Kidney glomerular epithelial cell (primary cell): Measurements from ENCODE around the gene FNBP1L.

Experiments used
- DNase-seq: peaks from one replicate; lab custom pipeline; 2025; lab: John Stamatoyannopoulos, UW

The FNBP1L gene

DNA sequence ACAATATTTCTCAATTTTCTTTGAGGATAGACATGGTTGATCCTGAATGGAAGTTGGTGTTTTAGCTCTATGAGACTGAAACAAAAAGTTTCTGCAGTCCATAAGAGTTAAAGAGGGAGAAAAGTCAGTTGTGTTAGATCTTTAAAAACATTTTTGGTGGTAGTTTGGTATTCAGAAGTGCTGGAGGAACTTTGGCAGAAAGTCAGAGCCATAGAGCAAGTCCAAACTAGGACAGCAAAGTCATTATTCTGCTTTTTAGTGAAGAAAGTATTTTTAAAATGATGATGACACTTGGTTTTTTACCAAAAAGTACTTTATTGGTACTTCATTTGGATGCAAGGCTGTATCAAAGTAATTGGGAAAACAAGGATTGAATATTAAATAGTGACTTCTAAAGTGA lies 41.8 kb downstream of the FNBP1L start:
- no peak for DNase-seq

DNA sequence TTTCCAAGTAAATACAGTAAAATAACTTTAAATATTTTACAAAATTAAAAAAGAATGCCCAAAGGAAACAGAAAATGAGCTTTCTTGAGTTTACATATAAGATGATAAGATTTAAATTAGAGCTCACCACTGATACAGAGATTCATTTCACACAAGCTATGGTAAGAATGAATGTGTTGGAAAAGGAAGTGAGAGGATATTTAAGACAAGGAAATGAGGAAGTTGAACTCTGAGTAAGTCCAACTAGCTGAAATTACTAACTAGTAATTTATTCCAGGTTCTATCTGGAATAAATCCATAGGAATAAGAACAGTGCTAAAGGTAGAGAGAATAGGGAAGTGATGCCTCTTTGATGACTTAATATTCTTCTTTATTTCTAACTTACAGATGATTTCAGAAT lies 42.4 kb downstream of the FNBP1L start:
- no peak for DNase-seq

GRCh38 chr1:93495911-93496310 lies 48.0 kb downstream of the FNBP1L start:
- no peak for DNase-seq

DNA sequence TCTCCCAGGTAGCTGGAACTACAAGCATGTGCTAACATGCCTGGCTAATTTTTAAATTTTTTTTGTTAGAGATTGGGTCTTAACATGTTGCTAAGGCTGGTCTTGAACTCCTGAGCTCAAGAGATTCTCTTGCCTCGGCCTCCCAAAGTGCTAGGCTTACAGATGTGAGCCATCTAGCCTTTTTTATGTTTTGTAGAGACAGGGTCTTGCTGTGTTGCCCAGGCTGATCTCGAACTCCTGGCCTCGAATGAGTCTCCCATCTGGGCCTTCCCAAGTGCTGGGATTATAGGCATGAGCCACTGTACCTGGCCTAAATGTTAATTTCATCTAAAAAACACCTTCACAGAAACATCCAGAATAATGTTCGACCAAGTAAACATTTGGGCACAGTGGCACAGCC lies 48.6 kb downstream of the FNBP1L start:
- no peak for DNase-seq

- DNase-seq = no peak
These were observed 51.2 kb downstream of the FNBP1L start for GRCh38 chr1:93499075-93499474.

GRCh38 chr1:93499533-93499932 lies 51.6 kb downstream of the FNBP1L start:
- DNase-seq = no peak

GRCh38 chr1:93500275-93500674 lies 52.4 kb downstream of the FNBP1L start:
- DNase-seq = no peak

DNA sequence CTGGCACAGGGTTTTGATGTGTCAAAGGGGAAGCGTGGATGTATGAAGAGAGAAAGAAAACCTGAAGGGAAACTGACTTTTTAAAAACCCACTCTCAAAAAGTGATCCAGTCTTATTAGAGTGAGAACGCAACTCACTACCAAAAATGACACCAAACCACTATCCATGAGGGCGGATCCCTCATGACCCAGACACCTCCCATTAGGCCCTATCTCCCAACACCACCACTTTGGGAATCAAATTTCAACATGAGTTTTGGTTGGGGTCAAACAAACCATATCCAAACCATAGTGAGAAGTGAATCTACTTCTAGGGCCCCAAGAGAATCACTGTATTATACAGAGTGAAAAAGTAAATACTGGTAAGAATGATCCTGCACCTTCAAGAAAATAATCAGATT lies 53.5 kb downstream of the FNBP1L start:
- no peak for DNase-seq

GRCh38 chr1:93501829-93502369 lies 54.0 kb downstream of the FNBP1L start:
- no peak for DNase-seq

DNA sequence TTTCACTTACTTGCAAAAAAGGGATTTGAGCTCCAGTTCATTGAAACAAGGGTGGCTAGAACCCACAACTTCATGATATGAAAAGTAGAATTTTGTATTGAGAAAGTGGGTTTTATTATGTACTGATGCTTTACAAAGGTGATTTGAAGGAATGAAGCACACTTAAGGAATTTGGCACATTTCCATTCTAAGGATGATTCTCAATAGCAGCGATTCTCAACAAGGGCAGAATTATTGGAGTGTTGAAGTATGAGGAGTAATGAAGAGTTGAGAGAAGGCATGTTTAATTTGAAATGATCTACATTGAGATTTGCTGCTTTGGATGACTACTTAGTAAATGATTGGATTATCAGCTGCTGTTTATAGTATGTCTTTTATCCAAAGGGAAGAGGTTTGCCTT lies 54.7 kb downstream of the FNBP1L start:
- DNase-seq = peak; percentile 47

- DNase-seq = no peak
These were observed 55.2 kb downstream of the FNBP1L start for GRCh38 chr1:93503163-93503562.

DNA sequence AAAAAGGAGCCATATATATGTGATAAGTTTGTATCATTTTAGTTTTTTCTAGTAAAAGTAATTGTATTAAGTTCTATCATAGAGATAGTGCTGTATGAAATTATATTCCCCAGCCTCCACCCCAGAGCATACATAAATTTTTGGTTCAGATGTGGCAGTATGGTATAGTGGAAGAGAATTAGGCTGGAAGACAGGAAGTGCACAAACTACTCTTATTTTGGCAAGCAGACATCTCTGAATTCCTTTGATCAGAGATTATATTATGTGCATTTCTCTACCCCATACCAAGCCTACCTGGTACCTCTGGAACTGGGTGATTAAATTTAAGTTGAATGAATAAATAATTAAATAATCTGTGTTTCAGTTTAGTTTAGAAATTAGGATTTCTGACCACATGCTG lies 55.9 kb downstream of the FNBP1L start:
- DNase-seq = no peak

- no peak for DNase-seq
These were observed 56.5 kb downstream of the FNBP1L start for GRCh38 chr1:93504247-93505033.

GRCh38 chr1:93506126-93506525 lies 58.2 kb downstream of the FNBP1L start:
- DNase-seq = no peak

DNA sequence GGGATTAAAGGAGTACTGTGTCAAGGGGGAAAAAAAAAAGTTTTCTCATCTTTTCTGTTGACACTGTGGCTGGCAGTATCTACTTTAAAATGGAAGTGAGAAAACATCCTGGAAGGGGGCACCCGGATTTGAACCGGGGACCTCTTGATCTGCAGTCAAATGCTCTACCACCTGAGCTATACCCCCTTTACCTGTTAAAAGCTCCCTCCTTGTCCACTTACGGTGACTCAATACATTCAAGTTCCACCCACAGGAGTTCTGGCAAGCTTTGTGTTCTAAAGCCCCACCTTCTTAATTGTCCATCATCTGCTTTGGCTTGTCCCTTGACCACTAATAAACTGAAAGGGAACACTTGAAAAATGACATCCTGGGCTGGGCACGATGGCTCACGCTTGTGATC lies 68.2 kb downstream of the FNBP1L start:
- no peak for DNase-seq

- DNase-seq = no peak
These were observed 70.6 kb downstream of the FNBP1L start for GRCh38 chr1:93518516-93518915.

- DNase-seq = no peak
These were observed 71.4 kb downstream of the FNBP1L start for GRCh38 chr1:93519199-93519829.

- no peak for DNase-seq
These were observed 73.7 kb downstream of the FNBP1L start for GRCh38 chr1:93521618-93522017.

GRCh38 chr1:93522721-93523120 lies 74.8 kb downstream of the FNBP1L start:
- DNase-seq = no peak

- no peak for DNase-seq
These were observed 77.5 kb downstream of the FNBP1L start for GRCh38 chr1:93525431-93525830.

GRCh38 chr1:93526431-93526830 lies 78.5 kb downstream of the FNBP1L start:
- DNase-seq = no peak

GRCh38 chr1:93528412-93528811 lies 80.5 kb downstream of the FNBP1L start:
- DNase-seq = no peak

GRCh38 chr1:93531193-93531592 lies 83.3 kb downstream of the FNBP1L start:
- DNase-seq = no peak
